PC-9 (cell line): ENCODE results near the gene KIF18A.

Experiments used
- CTCF ChIP-seq: fragments of 200-600 bp; sonication (generic); conservative IDR thresholded peaks from 2 replicates; pipeline ENCODE4 v1.6.1; 2017; ENCODE audit warnings: mixed run types, antibody characterized with exemption, mild to moderate bottlenecking, moderate library complexity
- EZH2 ChIP-seq: fragments of 200-600 bp; sonication (generic); IDR thresholded peaks from 2 replicates; pipeline ENCODE4 v1.8.0; 2017; ENCODE audit warnings: antibody characterized with exemption, low read depth

DNA sequence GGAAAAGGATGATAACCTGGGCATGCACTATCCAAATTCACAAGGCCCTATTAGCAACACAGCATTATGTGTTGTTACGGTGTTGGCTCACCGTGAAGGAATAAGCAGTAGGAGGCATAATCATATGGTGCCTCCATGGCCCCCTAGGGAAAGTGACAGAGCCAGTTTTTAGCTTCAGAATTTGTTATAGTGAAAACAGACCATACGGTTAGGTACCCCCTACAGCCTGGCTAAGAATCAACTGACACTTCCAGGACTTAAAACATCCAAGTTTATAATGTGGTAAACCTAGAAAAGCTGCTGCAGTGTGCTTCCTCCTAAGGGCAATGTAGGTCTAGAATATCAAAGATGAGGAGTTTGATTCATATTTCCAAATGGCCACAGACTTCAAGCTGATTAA lies 30.4 kb downstream of the KIF18A start:
- no peak for TF ChIP-seq CTCF
- TF ChIP-seq EZH2, result no peak
